Kidney (tissue), 14 donors: ENCODE measurements around the gene LCN6. TPM values are rescaled to one million over a fixed set of nuclear protein-coding genes. Genes with fewer than 3 reads are reported as not detected.

Source experiments
- DNase-seq, 5 donors: peaks; one replicate each; pipeline ENCODE4 v3.0.0-alpha.2; 2013 to 2020
- FAIRE-seq: peaks from 2 replicates; lab custom pipeline; 2012; peaks lifted over from hg19 to GRCh38; lab: Jason Lieb, UNC
- H3K27ac ChIP-seq, 2 donors: one replicate each; pipeline ENCODE4 v1.7.0; 2013; ENCODE audit warnings: low read depth in 2 of 2, low read length in 2 of 2, inconsistent platforms in 1 of 2
- H3K27me3 ChIP-seq: one replicate; pipeline ENCODE4 v1.7.1; 2013; ENCODE audit warnings: low read length, inconsistent platforms; ENCODE audit not compliant: control insufficient read depth, insufficient read depth
- H3K36me3 ChIP-seq, 3 donors: one replicate each; pipeline versions ENCODE4 v1.7.0 to v1.7.1; 2013; ENCODE audit warnings: low read length in 3 of 3, control low read depth in 1 of 3, inconsistent platforms in 1 of 3; ENCODE audit not compliant: insufficient read depth in 3 of 3, control insufficient read depth in 2 of 3
- H3K4me1 ChIP-seq, 3 donors: one replicate each; pipeline versions ENCODE4 v1.7.0 to v1.7.1; 2013; ENCODE audit warnings: low read length in 3 of 3, inconsistent platforms in 1 of 3, low read depth in 1 of 3; ENCODE audit not compliant: control insufficient read depth in 2 of 3, insufficient read depth in 2 of 3
- H3K4me3 ChIP-seq, 3 donors: one replicate each; pipeline versions ENCODE4 v1.7.0 to v1.8.1; 2013; ENCODE audit warnings: low read length in 3 of 3, control low read depth in 1 of 3, inconsistent platforms in 1 of 3
- H3K9ac ChIP-seq, 3 donors: one replicate each; pipeline versions ENCODE4 v1.7.0 to v1.7.1; 2013; ENCODE audit warnings: low read length in 3 of 3, control low read depth in 1 of 3, inconsistent platforms in 1 of 3
- H3K9me3 ChIP-seq, 3 donors: one replicate each; pipeline versions ENCODE4 v1.7.0 to v1.7.1; 2013; ENCODE audit warnings: low read length in 3 of 3, control low read depth in 1 of 3, inconsistent platforms in 1 of 3; ENCODE audit not compliant: control insufficient read depth in 2 of 3, insufficient read depth in 1 of 3
- CTCF ChIP-seq: IDR thresholded peaks from 3 replicates; pipeline ENCODE4 v1.5.1; 2012; ENCODE audit warnings: mild to moderate bottlenecking, moderate library complexity, borderline replicate concordance; ENCODE audit not compliant: insufficient read depth; ENCODE audit errors: extremely low read depth
- intact Hi-C: fragments of 100-400 bp; cut with DNase I; formaldehyde crosslinking; loops from one replicate; pipeline ENCODE4 v1.11.1; 2022
- polyA plus RNA-seq: library from polyadenylated mRNA; stranded (reverse); fragments of 350-450 nt; fragmentation: Illumina TruSeq; extraction: RNeasy Lipid Tissue Mini Kit (QIAGEN cat#74804); gene quantifications from one replicate; pipeline ENCODE4 v1.2.3, GENCODE V29; 2014; ENCODE audit warnings: low read depth, low replicate concordance; ENCODE audit not compliant: insufficient read depth
- total RNA-seq: library from RNA; stranded (reverse); fragmentation: NEBNext Ultra II Directional; extraction: Animal tissue kit (Norgen Biotek cat#: 25700); gene quantifications from one replicate; pipeline ENCODE4 v1.2.1, GENCODE V29; 2021
- donor health status: control.
- donor health status: control.
- donor health status: control.
- donor health status: control.
- donor health status: control.
- donor health status: DM: yes; HTN: yes; CAD: no.
- donor health status: Normal renal cell carcinoma (clear cell type).

LCN6 gene
- total and polyA plus RNA-seq, 2 donors from 2014 or later = 16.0 TPM; not detected in 1

GRCh38 chr9:136726118-136726517 lies 22.2 kb downstream of the LCN6 start:
- TF ChIP-seq CTCF = no peak
- Histone ChIP-seq H3K9ac (peak overlapping the region in 2 of 3 donors; percentile 48 to 98), H3K36me3 (peaks cover 4 to 32% (median 15%) of the 10 kb centered on the region in 3 donors), H3K27ac (peak overlapping the region; percentile 28 to 44), H3K27me3 (no peaks in the 10 kb centered on the region), H3K4me3 (peak overlapping the region; percentile 4 to 98 (median 98)), H3K9me3 (no peaks in the 10 kb centered on the region), H3K4me1 (peaks cover 0 to 32% (median 10%) of the 10 kb centered on the region in 3 donors)
- DNase-seq = no peak
- intact Hi-C loops = no loop called here
- FAIRE-seq = no peak

DNA sequence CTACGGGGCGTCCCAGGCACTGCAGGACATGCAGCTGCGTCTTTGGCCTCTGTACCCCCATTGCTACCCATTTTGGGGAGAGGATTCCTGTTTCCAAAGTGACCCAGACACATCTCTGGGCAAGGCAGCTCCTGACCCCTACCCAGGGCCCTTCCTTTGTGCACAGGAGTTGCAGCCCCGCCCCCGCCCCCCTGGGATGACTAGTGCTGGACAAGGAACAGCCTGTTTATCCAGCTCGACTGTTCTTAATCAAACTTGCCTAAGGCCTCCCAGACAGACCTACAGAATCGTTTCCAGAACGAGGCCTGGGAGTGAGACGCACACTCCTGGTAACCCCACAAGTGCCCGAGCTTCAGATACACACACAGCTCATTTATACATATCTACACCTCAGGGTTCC lies 22.7 kb downstream of the LCN6 start:
- Histone ChIP-seq H3K36me3 (peaks cover 4 to 32% (median 15%) of the 10 kb centered on the region in 3 donors), H3K27me3 (no peaks in the 10 kb centered on the region), H3K9me3 (no peaks in the 10 kb centered on the region), H3K4me3 (peak overlapping the region in 1 of 3 donors; percentile 98), H3K27ac (peak overlapping the region in 1 of 2 donors; percentile 44), H3K9ac (peak overlapping the region in 2 of 3 donors; percentile 48 to 98), H3K4me1 (peaks cover 0 to 32% (median 10%) of the 10 kb centered on the region in 3 donors)
- intact Hi-C loops = no loop called here
- FAIRE-seq = no peak
- peak in 1 of 5 donors; percentile 43 for DNase-seq
- no peak for TF ChIP-seq CTCF

- Histone ChIP-seq H3K4me3 (no peak overlapping the region), H3K4me1 (peaks cover 0 to 32% (median 10%) of the 10 kb centered on the region in 3 donors), H3K36me3 (peaks cover 4 to 32% (median 15%) of the 10 kb centered on the region in 3 donors), H3K9ac (no peak overlapping the region), H3K27me3 (no peaks in the 10 kb centered on the region), H3K27ac (no peak overlapping the region), H3K9me3 (no peaks in the 10 kb centered on the region)
- DNase-seq (no peak), FAIRE-seq (no peak)
- no peak for TF ChIP-seq CTCF
- intact Hi-C loops = no loop called here
Observed at GRCh38 chr9:136724772-136725171, 23.6 kb downstream of the LCN6 start.

DNA sequence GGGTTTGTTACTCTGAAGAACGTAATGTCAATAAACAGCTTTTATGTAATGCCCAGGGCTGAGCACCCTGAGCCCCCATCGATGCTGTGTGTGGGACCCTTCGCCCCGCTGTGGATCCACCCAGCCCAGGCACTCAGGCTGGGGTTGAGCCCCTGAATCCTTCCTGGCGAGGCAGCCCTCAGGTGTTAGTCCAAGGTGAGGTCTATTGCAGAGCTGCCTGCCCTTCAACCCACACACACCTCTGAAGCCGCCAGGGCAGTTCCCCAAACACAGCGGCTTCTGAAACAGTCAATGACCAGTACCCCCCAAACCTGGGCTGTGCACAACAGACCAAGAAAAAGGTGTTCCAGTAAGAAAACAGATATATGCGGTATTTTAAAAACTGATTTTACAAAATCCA lies 24.3 kb downstream of the LCN6 start:
- H3K4me3 ChIP-seq = no peak overlapping the region
- no peak overlapping the region for H3K9ac ChIP-seq
- no peak for TF ChIP-seq CTCF
- H3K4me1 ChIP-seq = peaks cover 0 to 36% (median 10%) of the 10 kb centered on the region in 3 donors
- peaks cover 4 to 32% (median 15%) of the 10 kb centered on the region in 3 donors for H3K36me3 ChIP-seq
- DNase-seq (no peak), FAIRE-seq (no peak)
- H3K9me3 ChIP-seq = no peaks in the 10 kb centered on the region
- intact Hi-C loops = no loop called here
- H3K27ac ChIP-seq = no peak overlapping the region
- H3K27me3 ChIP-seq = no peaks in the 10 kb centered on the region
